Measurements from ENCODE around the gene HSPH1. TPM values are rescaled to one million over a fixed set of nuclear protein-coding genes. Genes with fewer than 3 reads are reported as not detected.

HSPH1 gene
- total RNA-seq, 6 experiments from 2014 or later: 94.6 to 153 (median 104) TPM

- Mint-ChIP-seq H3K27me3 (ENCODE audit: insufficient read depth) (peaks cover 51% of the 10 kb centered on the region), H3K9me3 (no peaks in the 10 kb centered on the region), H3K4me3 (no peak overlapping the region), H3K27ac (no peak overlapping the region), H3K4me1 (ENCODE audit: low read depth) (peaks cover 8% of the 10 kb centered on the region), H3K36me3 (ENCODE audit: low read depth) (no peaks in the 10 kb centered on the region)
- TF ChIP-seq, protein P1, sequence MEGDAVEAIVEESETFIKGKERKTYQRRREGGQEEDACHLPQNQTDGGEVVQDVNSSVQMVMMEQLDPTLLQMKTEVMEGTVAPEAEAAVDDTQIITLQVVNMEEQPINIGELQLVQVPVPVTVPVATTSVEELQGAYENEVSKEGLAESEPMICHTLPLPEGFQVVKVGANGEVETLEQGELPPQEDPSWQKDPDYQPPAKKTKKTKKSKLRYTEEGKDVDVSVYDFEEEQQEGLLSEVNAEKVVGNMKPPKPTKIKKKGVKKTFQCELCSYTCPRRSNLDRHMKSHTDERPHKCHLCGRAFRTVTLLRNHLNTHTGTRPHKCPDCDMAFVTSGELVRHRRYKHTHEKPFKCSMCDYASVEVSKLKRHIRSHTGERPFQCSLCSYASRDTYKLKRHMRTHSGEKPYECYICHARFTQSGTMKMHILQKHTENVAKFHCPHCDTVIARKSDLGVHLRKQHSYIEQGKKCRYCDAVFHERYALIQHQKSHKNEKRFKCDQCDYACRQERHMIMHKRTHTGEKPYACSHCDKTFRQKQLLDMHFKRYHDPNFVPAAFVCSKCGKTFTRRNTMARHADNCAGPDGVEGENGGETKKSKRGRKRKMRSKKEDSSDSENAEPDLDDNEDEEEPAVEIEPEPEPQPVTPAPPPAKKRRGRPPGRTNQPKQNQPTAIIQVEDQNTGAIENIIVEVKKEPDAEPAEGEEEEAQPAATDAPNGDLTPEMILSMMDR (IDR thresholded peaks at IDR 0.05): no peak
- no peak for DNase-seq
Measured at GRCh38 chr13:31096654-31097302, 64.9 kb downstream of the HSPH1 start.

- TF ChIP-seq, protein P1 (IDR thresholded peaks at IDR 0.05): no peak
- Mint-ChIP-seq H3K36me3 (ENCODE audit: low read depth) (no peaks in the 10 kb centered on the region), H3K4me3 (no peak overlapping the region), H3K9me3 (no peaks in the 10 kb centered on the region), H3K27ac (no peak overlapping the region), H3K4me1 (ENCODE audit: low read depth) (no peaks in the 10 kb centered on the region), H3K27me3 (ENCODE audit: insufficient read depth) (peaks cover 54% of the 10 kb centered on the region)
- DNase-seq: no peak
Measured at GRCh38 chr13:31094331-31095015, 67.2 kb downstream of the HSPH1 start.

- H3K4me3 Mint-ChIP-seq: no peak overlapping the region
- peaks cover 44% of the 10 kb centered on the region for H3K27me3 Mint-ChIP-seq (ENCODE audit: insufficient read depth)
- H3K4me1 Mint-ChIP-seq (ENCODE audit: low read depth): no peaks in the 10 kb centered on the region
- TF ChIP-seq, protein P1 (IDR thresholded peaks at IDR 0.05): no peak
- no peaks in the 10 kb centered on the region for H3K9me3 Mint-ChIP-seq
- no peak for DNase-seq
- no peaks in the 10 kb centered on the region for H3K36me3 Mint-ChIP-seq (ENCODE audit: low read depth)
- H3K27ac Mint-ChIP-seq: no peak overlapping the region
Measured at GRCh38 chr13:31093145-31093885, 68.4 kb downstream of the HSPH1 start.

DNA sequence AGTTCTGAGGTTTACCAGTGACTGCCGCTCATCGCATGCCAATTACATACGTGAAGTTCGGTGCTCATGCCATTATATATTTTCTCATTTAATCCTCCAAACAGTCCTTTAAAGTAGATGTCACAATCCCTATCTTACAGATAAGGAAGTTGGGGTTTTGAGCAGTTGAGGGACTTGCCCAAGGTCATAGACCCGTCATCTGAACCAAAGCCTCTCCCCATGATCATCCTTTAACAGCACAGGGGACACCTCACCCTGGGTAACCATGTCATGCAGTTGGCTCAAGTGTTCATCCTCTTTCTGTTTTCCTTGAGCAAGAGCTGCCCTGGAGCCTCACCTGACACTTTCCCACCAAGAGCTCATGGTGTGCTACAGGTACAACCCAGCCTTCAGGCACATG, 69.1 kb downstream of the HSPH1 start:
- no peaks in the 10 kb centered on the region for H3K9me3 Mint-ChIP-seq
- TF ChIP-seq, protein P1 (IDR thresholded peaks at IDR 0.05): no peak
- no peaks in the 10 kb centered on the region for H3K36me3 Mint-ChIP-seq (ENCODE audit: low read depth)
- H3K4me3 Mint-ChIP-seq: no peak overlapping the region
- no peaks in the 10 kb centered on the region for H3K4me1 Mint-ChIP-seq (ENCODE audit: low read depth)
- DNase-seq: no peak
- H3K27ac Mint-ChIP-seq: no peak overlapping the region
- H3K27me3 Mint-ChIP-seq (ENCODE audit: insufficient read depth): peaks cover 40% of the 10 kb centered on the region

GRCh38 chr13:31090961-31091624, 70.6 kb downstream of the HSPH1 start:
- Mint-ChIP-seq H3K4me3 (no peak overlapping the region), H3K9me3 (no peaks in the 10 kb centered on the region), H3K4me1 (ENCODE audit: low read depth) (no peaks in the 10 kb centered on the region), H3K27ac (no peak overlapping the region), H3K27me3 (ENCODE audit: insufficient read depth) (peaks cover 49% of the 10 kb centered on the region), H3K36me3 (ENCODE audit: low read depth) (no peaks in the 10 kb centered on the region)
- no peak for DNase-seq
- TF ChIP-seq, protein P1 (IDR thresholded peaks at IDR 0.05): no peak

Measured in HFFc6 (cell line).